ENCODE results near the gene FOXP1. TPM values are rescaled to one million over a fixed set of nuclear protein-coding genes. Genes with fewer than 3 reads are reported as not detected.

FOXP1 gene
- total RNA-seq, 1 donor from 2014 or later: 107 TPM

- no peaks in the 10 kb centered on the region for H3K27me3 Mint-ChIP-seq (ENCODE audit: low read depth, unreplicated experiment)
- Histone ChIP-seq H2AFZ (ENCODE audit: low read depth, low read length) (no peak overlapping the region), H3K9me3 (ENCODE audit: insufficient read depth, low read depth, low read length) (no peaks in the 10 kb centered on the region), H4K20me1 (ENCODE audit: insufficient read depth, low read length) (peaks cover 34% of the 10 kb centered on the region), H3K79me2 (ENCODE audit: insufficient read depth, low read length) (peaks cover 76% of the 10 kb centered on the region), H3K4me3 (ENCODE audit: insufficient read depth, low read depth, low read length) (no peak overlapping the region), H3K9ac (ENCODE audit: low read length) (no peak overlapping the region), H3K27me3 (ENCODE audit: insufficient read depth, low read length) (no peaks in the 10 kb centered on the region), H3K36me3 (ENCODE audit: insufficient read depth, low read length) (no peaks in the 10 kb centered on the region), H3K27ac (ENCODE audit: low read depth, low read length) (no peak overlapping the region), H3K4me2 (ENCODE audit: low read length) (no peak overlapping the region), H3K4me1 (ENCODE audit: insufficient read depth, low read length) (peaks cover 16% of the 10 kb centered on the region)
- H3K36me3 Mint-ChIP-seq (ENCODE audit: low read depth, unreplicated experiment): peaks cover 10% of the 10 kb centered on the region
- DNase-seq (ENCODE audit: low read depth): no peak
- H3K27ac Mint-ChIP-seq (ENCODE audit: unreplicated experiment): no peak overlapping the region
- no peaks in the 10 kb centered on the region for H3K9me3 Mint-ChIP-seq (ENCODE audit: unreplicated experiment)
- TF ChIP-seq CTCF (IDR thresholded peaks at IDR 0.05; ENCODE audit: insufficient read depth, low read depth, low read length): no peak
- no peak for TF ChIP-seq EZH2 (IDR thresholded peaks at IDR 0.05; ENCODE audit: insufficient read depth, low read length)
- no peak overlapping the region for H3K4me3 Mint-ChIP-seq (ENCODE audit: unreplicated experiment)
- H3K4me1 Mint-ChIP-seq (ENCODE audit: low read depth, unreplicated experiment): peaks cover 32% of the 10 kb centered on the region
- no peak for FAIRE-seq
Observed at GRCh38 chr3:71121429-71122167, 461.9 kb downstream of the FOXP1 start.

GRCh38 chr3:71120012-71120411 lies 463.5 kb downstream of the FOXP1 start:
- H3K9ac ChIP-seq (ENCODE audit: low read length): no peak overlapping the region
- Mint-ChIP-seq H3K9me3 (ENCODE audit: unreplicated experiment) (no peaks in the 10 kb centered on the region), H3K4me1 (ENCODE audit: low read depth, unreplicated experiment) (peaks cover 30% of the 10 kb centered on the region), H3K27ac (ENCODE audit: unreplicated experiment) (no peak overlapping the region), H3K36me3 (ENCODE audit: low read depth, unreplicated experiment) (peaks cover 10% of the 10 kb centered on the region), H3K27me3 (ENCODE audit: low read depth, unreplicated experiment) (no peaks in the 10 kb centered on the region), H3K4me3 (ENCODE audit: unreplicated experiment) (no peak overlapping the region)
- no peaks in the 10 kb centered on the region for H3K9me3 ChIP-seq (ENCODE audit: insufficient read depth, low read depth, low read length)
- no peak overlapping the region for H3K4me2 ChIP-seq (ENCODE audit: low read length)
- no peak overlapping the region for H2AFZ ChIP-seq (ENCODE audit: low read depth, low read length)
- peaks cover 16% of the 10 kb centered on the region for H3K4me1 ChIP-seq (ENCODE audit: insufficient read depth, low read length)
- H3K4me3 ChIP-seq (ENCODE audit: insufficient read depth, low read depth, low read length): no peak overlapping the region
- peaks cover 70% of the 10 kb centered on the region for H3K79me2 ChIP-seq (ENCODE audit: insufficient read depth, low read length)
- FAIRE-seq: no peak
- H3K27ac ChIP-seq (ENCODE audit: low read depth, low read length): no peak overlapping the region
- no peak for TF ChIP-seq EZH2 (IDR thresholded peaks at IDR 0.05; ENCODE audit: insufficient read depth, low read length)
- TF ChIP-seq CTCF (IDR thresholded peaks at IDR 0.05; ENCODE audit: insufficient read depth, low read depth, low read length): no peak
- no peaks in the 10 kb centered on the region for H3K27me3 ChIP-seq (ENCODE audit: insufficient read depth, low read length)
- H4K20me1 ChIP-seq (ENCODE audit: insufficient read depth, low read length): peaks cover 34% of the 10 kb centered on the region
- no peaks in the 10 kb centered on the region for H3K36me3 ChIP-seq (ENCODE audit: insufficient read depth, low read length)
- DNase-seq (ENCODE audit: low read depth): no peak

GRCh38 chr3:71119171-71119570 lies 464.4 kb downstream of the FOXP1 start:
- TF ChIP-seq CTCF (IDR thresholded peaks at IDR 0.05; ENCODE audit: insufficient read depth, low read depth, low read length) (no peak), EZH2 (IDR thresholded peaks at IDR 0.05; ENCODE audit: insufficient read depth, low read length) (no peak)
- H3K4me1 ChIP-seq (ENCODE audit: insufficient read depth, low read length): peaks cover 16% of the 10 kb centered on the region
- no peaks in the 10 kb centered on the region for H3K27me3 ChIP-seq (ENCODE audit: insufficient read depth, low read length)
- DNase-seq (ENCODE audit: low read depth) (peak; percentile 38), FAIRE-seq (peak; percentile 81)
- no peak overlapping the region for H3K4me3 ChIP-seq (ENCODE audit: insufficient read depth, low read depth, low read length)
- no peak overlapping the region for H2AFZ ChIP-seq (ENCODE audit: low read depth, low read length)
- peaks cover 34% of the 10 kb centered on the region for H4K20me1 ChIP-seq (ENCODE audit: insufficient read depth, low read length)
- no peaks in the 10 kb centered on the region for H3K9me3 ChIP-seq (ENCODE audit: insufficient read depth, low read depth, low read length)
- H3K4me3 Mint-ChIP-seq (ENCODE audit: unreplicated experiment): no peak overlapping the region
- peaks cover 10% of the 10 kb centered on the region for H3K36me3 Mint-ChIP-seq (ENCODE audit: low read depth, unreplicated experiment)
- no peaks in the 10 kb centered on the region for H3K9me3 Mint-ChIP-seq (ENCODE audit: unreplicated experiment)
- H3K9ac ChIP-seq (ENCODE audit: low read length): no peak overlapping the region
- peak overlapping the region; percentile 13 for H3K27ac ChIP-seq (ENCODE audit: low read depth, low read length)
- peaks cover 72% of the 10 kb centered on the region for H3K79me2 ChIP-seq (ENCODE audit: insufficient read depth, low read length)
- no peaks in the 10 kb centered on the region for H3K27me3 Mint-ChIP-seq (ENCODE audit: low read depth, unreplicated experiment)
- H3K4me1 Mint-ChIP-seq (ENCODE audit: low read depth, unreplicated experiment): peaks cover 34% of the 10 kb centered on the region
- H3K27ac Mint-ChIP-seq (ENCODE audit: unreplicated experiment): no peak overlapping the region
- no peaks in the 10 kb centered on the region for H3K36me3 ChIP-seq (ENCODE audit: insufficient read depth, low read length)
- H3K4me2 ChIP-seq (ENCODE audit: low read length): peak overlapping the region; percentile 1

Data from astrocyte (in vitro differentiated cells and primary cell).